GM11168 (cell line): ENCODE results near the gene PIH1D1.

Experiments used
- in situ Hi-C: fragments of 300-500 bp; cut with MboI; formaldehyde crosslinking; loops from one replicate; pipeline ENCODE4 v1.12.0; 2022; ENCODE audit warnings: low sequenced_read_pairs; ENCODE audit not compliant: unreplicated experiment

Gene PIH1D1

DNA sequence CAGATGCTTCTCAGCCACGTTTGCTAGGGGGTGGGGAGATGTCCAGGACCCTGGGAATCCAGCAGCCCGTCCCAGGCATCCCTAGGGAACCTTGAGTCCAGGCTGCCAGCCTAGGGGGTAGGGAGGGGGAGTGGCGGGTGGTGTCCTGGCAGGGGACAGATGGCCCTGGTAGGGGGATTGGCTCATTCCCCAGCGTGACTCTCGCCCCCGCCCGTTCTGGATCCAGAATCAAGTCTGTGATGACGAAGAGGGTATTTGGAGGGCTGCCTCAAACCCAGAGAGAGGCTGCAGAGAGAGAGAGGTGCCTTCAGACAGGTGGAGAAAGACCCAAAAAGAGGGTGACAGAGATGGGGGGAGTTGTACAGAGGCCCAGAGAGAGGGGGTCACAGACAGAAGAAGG, 14.4 kb downstream of the PIH1D1 start:
- in situ Hi-C loops = no loop called here

- in situ Hi-C loops = no loop called here
These were observed 15.1 kb downstream of the PIH1D1 start for GRCh38 chr19:49436381-49437017.

DNA sequence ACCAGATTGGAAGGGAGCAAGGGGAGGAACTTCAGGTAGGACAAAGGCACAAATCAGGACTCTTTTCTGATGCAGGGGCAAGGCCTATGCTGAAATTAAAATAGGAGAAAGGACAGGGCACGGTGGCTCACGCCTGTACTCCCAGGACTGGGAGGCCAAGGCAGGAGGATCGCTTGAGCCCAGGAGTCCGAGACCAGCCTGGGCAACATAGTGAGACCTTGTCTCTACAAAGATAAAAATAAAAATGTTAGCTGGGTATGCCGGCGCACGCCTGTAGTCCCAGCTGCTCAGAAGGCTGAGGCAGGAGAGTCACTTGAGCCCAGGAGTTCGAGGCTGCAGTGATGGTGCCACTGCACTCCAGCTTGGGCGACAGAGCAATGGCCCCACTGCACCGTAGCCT, 15.9 kb downstream of the PIH1D1 start:
- in situ Hi-C loops = no loop called here

- in situ Hi-C loops = no loop called here
These were observed 16.6 kb downstream of the PIH1D1 start for GRCh38 chr19:49434907-49435583.

GRCh38 chr19:49433240-49433901, 18.2 kb downstream of the PIH1D1 start:
- in situ Hi-C loops = no loop called here

GRCh38 chr19:49432141-49433073, 19.2 kb downstream of the PIH1D1 start:
- in situ Hi-C loops = no loop called here

DNA sequence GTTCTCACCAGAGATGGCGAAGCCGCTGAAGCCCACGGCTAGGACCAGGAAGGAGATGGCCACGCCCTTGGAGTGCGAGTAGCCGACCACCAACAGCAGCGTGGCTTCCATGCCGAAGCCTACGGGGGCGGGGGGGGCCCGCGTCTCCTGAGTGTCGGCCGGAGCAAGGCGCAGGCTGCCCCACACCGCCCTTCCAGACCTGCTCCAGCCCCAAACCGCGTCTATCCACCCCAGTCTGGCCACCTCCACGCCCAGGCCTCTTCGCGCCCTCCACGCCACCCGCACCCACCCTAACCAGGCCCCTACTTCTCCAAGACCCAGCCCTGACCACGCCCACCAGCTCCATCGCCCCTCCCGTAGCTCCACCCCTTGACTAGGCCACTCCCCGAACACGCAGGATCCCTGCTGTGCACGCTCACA, 20.3 kb downstream of the PIH1D1 start:
- in situ Hi-C loops = no loop called here

- in situ Hi-C loops = no loop called here
These were observed 20.8 kb downstream of the PIH1D1 start for GRCh38 chr19:49430678-49431329.

- in situ Hi-C loops = no loop called here
These were observed 21.4 kb downstream of the PIH1D1 start for GRCh38 chr19:49430172-49430677.

DNA sequence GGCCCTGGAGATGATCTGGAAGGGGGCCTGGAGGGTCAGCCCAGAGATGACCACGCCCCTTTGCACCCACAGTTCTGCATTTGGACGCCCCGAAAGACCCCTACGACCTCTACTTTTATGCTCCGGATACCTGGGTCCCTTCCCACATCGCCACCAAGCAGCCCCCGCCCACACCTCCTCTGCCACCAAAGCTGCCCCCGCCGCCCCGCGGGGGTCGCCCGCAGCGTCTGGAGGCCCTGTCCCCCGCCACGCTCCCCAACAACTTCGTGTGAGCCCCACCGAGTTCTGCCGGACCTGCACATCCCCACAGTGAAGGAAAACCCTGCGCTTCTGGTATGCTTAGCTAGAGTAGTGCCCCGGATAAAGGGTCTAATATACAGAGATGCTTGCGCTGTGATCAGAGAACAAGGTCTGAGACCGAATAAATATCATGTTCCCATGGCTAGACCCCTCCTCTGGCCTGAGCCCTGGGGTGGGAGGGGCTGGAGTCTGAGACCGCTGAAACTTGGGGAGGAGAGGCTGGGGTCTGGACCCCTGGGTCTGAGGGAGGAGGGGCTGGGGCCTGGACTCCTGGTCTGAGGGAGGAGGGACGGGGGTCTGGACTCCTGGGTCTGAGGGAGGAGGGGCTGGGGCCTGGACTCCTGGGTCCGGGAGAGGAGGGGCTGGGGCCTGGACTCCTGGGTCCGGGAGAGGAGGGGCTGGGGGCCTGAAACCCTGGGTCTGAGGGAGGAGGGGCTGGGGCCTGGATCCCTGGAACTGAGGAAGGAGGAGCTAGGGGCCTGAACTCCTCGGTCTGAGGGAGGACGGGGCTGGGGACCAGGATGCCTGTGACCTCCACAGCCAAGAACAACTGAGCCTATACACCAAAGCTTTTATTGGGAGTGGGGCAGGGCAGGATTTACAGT, 22.8 kb downstream of the PIH1D1 start:
- in situ Hi-C loops = loop anchor here (5.0 kb wide), 1 partner anchor 36 kb away; no protein-coding TSS in a partner anchor

GRCh38 chr19:49427855-49428546, 23.6 kb downstream of the PIH1D1 start:
- in situ Hi-C loops = loop anchor here (5.0 kb wide), 1 partner anchor 36 kb away; no protein-coding TSS in a partner anchor

GRCh38 chr19:49427339-49427738, 24.3 kb downstream of the PIH1D1 start:
- in situ Hi-C loops = loop anchor here (5.0 kb wide), 1 partner anchor 35 kb away; no protein-coding TSS in a partner anchor

GRCh38 chr19:49425922-49426592, 25.6 kb downstream of the PIH1D1 start:
- in situ Hi-C loops = loop anchor here (5.0 kb wide), 1 partner anchor 34 kb away; no protein-coding TSS in a partner anchor

DNA sequence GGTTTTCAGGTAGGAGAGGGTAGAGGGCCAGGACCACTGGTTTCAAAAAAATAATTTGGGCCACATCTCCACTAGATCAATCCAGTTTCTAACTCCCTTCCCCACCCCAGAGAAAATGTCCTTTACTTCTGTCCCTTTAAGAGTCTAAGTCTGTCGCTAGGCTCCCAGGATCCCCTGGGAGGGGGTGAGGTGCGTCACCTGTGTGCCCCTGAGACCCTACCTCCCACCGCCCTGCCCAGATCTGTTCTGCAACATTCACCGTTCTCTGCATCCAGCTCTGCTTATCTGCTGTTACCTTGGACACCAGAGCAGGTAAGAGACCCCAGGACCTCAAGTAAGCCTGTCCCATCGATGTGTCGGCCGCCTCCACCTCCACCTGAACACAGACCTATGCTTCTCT, 26.4 kb downstream of the PIH1D1 start, which contains the start of gene GFY:
Gene GFY (plus strand): TSS at position 211 of the 400 bp plus-strand sequence. CDS start 1,043 bp downstream, outside the sequence.
- in situ Hi-C loops = loop anchor here (5.0 kb wide), 1 partner anchor 33 kb away; no protein-coding TSS in a partner anchor

- in situ Hi-C loops = no loop called here
These were observed 27.7 kb downstream of the PIH1D1 start for GRCh38 chr19:49423985-49424303.

- in situ Hi-C loops = no loop called here
These were observed 28.3 kb downstream of the PIH1D1 start, which contains the start of gene PTH2 for GRCh38 chr19:49423071-49423984. PTH2 (minus strand) TSS chr19:49423441; CDS start chr19:49423339, 102 bp downstream.
